HFF-Myc (cell line): Measurements from ENCODE around the gene FBXO9.
"Not testable (repeated sequence)": the region's sequence is repeated elsewhere in the genome, so short reads cannot be mapped to it uniquely, and the experiment has no call there.

Source experiments
- DNase-seq: peaks from one replicate; pipeline ENCODE4 v3.0.0-alpha.2; 2011; ENCODE audit warnings: low read depth; ENCODE audit errors: extremely low read depth
- H3K4me3 ChIP-seq: replicated peaks from 2 replicates; pipeline ENCODE4 v1.5.1; 2011; ENCODE audit warnings: low read depth, mild to moderate bottlenecking, control low read depth, low read length
- CTCF ChIP-seq: IDR thresholded peaks from 2 replicates; pipeline ENCODE4 v1.5.1; 2012; ENCODE audit warnings: mild to moderate bottlenecking, low read depth, low read length, control low read depth; ENCODE audit errors: missing control alignments

The FBXO9 gene

GRCh38 chr6:53056273-53056672 is 8.9 kb upstream of the FBXO9 start:
- no peak for DNase-seq
- no peak for TF ChIP-seq CTCF
- no peak overlapping the region for H3K4me3 ChIP-seq

GRCh38 chr6:53058388-53059195 is 6.6 kb upstream of the FBXO9 start:
- no peak for TF ChIP-seq CTCF
- no peak for DNase-seq
- no peak overlapping the region for H3K4me3 ChIP-seq

GRCh38 chr6:53059648-53060589 is 5.3 kb upstream of the FBXO9 start:
- no peak for DNase-seq
- peak overlapping the region; percentile 64 for H3K4me3 ChIP-seq
- no peak for TF ChIP-seq CTCF

GRCh38 chr6:53062169-53062539 is 3.0 kb upstream of the FBXO9 start:
- TF ChIP-seq CTCF: no peak
- H3K4me3 ChIP-seq: peak overlapping the region; percentile 64
- no peak for DNase-seq

- DNase-seq, H3K4me3 ChIP-seq: not testable (repeated sequence)
Observed at GRCh38 chr6:53064255-53064654, 949 bp upstream of the FBXO9 start.

GRCh38 chr6:53064726-53065265 is 408 bp upstream of the FBXO9 start:
- peak overlapping the region; percentile 84 for H3K4me3 ChIP-seq
- DNase-seq: peak; percentile 94
- no peak for TF ChIP-seq CTCF

- TF ChIP-seq CTCF: no peak
- no peak for DNase-seq
- H3K4me3 ChIP-seq: peak overlapping the region; percentile 84
Observed at GRCh38 chr6:53066077-53066417, 843 bp downstream of the FBXO9 start.
